Esophagus muscularis mucosa (tissue), 3 donors: ENCODE results near the gene TBC1D5.

Experiments
- POLR2A ChIP-seq: fragments of 450-650 bp; IDR thresholded peaks from one replicate; pipeline ENCODE4 v1.6.1; 2017; ENCODE audit warnings: antibody characterized with exemption, moderate library complexity, mild to moderate bottlenecking, low read depth
- POLR2AphosphoS5 ChIP-seq, 2 donors: sonication (generic); formaldehyde crosslinking; IDR thresholded peaks; one replicate each; pipeline ENCODE4 v1.6.1; 2017; ENCODE audit warnings: antibody characterized with exemption in 2 of 2
- TF ChIP-seq, protein P1 (sequence below), 3 experiments: fragments of 200-600 bp in 2 of 3; fragments of 450-650 bp in 1 of 3; sonication (generic) in 2 of 3; IDR thresholded peaks; one replicate each; pipeline ENCODE4 v1.5.1; 2017 to 2019; ENCODE audit warnings: antibody characterized with exemption in 3 of 3, mild to moderate bottlenecking in 2 of 3, moderate library complexity in 1 of 3

DNA sequence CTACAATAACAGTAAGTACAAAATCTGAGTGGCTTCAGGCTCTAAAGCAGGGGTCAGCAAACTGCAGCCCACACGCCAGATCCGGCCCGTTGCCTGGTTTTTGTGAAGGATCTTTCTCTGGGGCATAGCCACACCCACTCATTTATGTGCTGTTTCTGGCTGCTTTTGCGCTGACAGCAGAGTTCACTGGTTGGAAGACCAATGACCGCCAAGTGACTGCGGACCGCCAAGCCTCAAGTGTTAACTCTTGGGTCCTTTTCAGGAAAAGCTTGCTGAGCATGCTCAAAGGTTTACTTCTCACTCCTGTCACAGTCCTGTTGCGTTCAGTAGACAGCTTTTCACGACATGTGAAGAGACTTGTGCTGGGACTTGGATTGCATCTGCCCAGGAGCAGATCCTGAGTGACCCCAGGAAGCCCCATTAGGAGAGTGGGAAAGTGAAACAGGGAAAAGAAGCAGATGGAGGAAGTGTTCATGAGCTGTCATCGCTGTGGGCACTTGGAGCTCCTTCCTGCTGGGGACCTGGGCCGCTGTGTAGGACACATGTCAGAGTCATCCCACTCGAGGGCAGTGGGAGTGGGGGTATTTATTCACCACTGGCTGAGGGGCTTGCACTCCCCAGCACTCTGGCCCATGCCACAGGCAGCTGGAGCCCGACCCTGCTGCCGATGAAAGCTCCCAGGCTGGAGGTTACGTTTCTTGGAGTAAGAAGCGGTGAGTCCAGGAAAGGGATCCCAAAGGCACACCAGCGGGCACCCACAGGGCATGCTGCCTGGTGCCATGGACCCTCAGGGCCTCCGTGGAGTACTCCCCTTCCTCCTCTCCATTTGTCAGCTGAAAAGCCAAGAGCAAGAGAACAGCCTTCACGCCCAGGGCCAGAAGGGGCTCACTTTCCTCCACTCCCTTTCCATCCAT is 608.5 kb downstream of the TBC1D5 start:
- TF ChIP-seq, protein P1, sequence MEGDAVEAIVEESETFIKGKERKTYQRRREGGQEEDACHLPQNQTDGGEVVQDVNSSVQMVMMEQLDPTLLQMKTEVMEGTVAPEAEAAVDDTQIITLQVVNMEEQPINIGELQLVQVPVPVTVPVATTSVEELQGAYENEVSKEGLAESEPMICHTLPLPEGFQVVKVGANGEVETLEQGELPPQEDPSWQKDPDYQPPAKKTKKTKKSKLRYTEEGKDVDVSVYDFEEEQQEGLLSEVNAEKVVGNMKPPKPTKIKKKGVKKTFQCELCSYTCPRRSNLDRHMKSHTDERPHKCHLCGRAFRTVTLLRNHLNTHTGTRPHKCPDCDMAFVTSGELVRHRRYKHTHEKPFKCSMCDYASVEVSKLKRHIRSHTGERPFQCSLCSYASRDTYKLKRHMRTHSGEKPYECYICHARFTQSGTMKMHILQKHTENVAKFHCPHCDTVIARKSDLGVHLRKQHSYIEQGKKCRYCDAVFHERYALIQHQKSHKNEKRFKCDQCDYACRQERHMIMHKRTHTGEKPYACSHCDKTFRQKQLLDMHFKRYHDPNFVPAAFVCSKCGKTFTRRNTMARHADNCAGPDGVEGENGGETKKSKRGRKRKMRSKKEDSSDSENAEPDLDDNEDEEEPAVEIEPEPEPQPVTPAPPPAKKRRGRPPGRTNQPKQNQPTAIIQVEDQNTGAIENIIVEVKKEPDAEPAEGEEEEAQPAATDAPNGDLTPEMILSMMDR (IDR thresholded peaks at IDR 0.05), result no peak
- no peak for TF ChIP-seq POLR2A
- TF ChIP-seq POLR2AphosphoS5 (IDR thresholded peaks at IDR 0.05), result no peak
